KMS-11 (cell line): ENCODE measurements around the gene TCF7L1.
A peak's percentile ranks its signal among the peaks of the same experiment; 100 is the strongest.

ENCODE experiments used
- H2AFZ ChIP-seq: fragments of 200-600 bp; sonication (generic); 2 replicates; pipeline ENCODE4 v1.6.1; 2016; ENCODE audit warnings: antibody characterized with exemption, mixed run types, low read depth
- H3K27ac ChIP-seq: fragments of 200-600 bp; sonication (generic); 2 replicates; pipeline ENCODE4 v1.6.1; 2016; ENCODE audit warnings: mild to moderate bottlenecking, mixed run types
- H3K27me3 ChIP-seq: fragments of 200-600 bp; sonication (generic); 2 replicates; pipeline ENCODE4 v1.6.1; 2017; ENCODE audit warnings: mild to moderate bottlenecking, low read depth, mixed run types, moderate library complexity; ENCODE audit not compliant: insufficient read depth
- H3K36me3 ChIP-seq: fragments of 200-600 bp; sonication (generic); 2 replicates; pipeline ENCODE4 v1.6.1; 2017; ENCODE audit warnings: mild to moderate bottlenecking, mixed run types; ENCODE audit not compliant: insufficient read depth
- H3K4me1 ChIP-seq: fragments of 200-600 bp; sonication (generic); 2 replicates; pipeline ENCODE4 v1.6.1; 2016; ENCODE audit warnings: mild to moderate bottlenecking, low read depth, mixed run types; ENCODE audit not compliant: poor library complexity, severe bottlenecking
- H3K4me2 ChIP-seq: fragments of 200-600 bp; sonication (generic); 2 replicates; pipeline ENCODE4 v1.7.0; 2016; ENCODE audit warnings: mild to moderate bottlenecking, mixed run types
- H3K4me3 ChIP-seq: fragments of 200-600 bp; sonication (generic); IDR thresholded peaks from 2 replicates; pipeline ENCODE4 v1.6.1; 2017; ENCODE audit warnings: low read depth, low read length, mixed read lengths; ENCODE audit not compliant: insufficient read depth
- H3K79me2 ChIP-seq: fragments of 200-600 bp; sonication (generic); 2 replicates; pipeline ENCODE4 v1.6.1; 2016; ENCODE audit warnings: low read depth, mixed run types; ENCODE audit not compliant: insufficient read depth
- H3K9ac ChIP-seq: fragments of 200-600 bp; sonication (generic); 2 replicates; pipeline ENCODE4 v1.6.1; 2016; ENCODE audit warnings: mild to moderate bottlenecking, mixed run types
- H4K20me1 ChIP-seq: fragments of 200-600 bp; sonication (generic); 2 replicates; pipeline ENCODE4 v1.6.1; 2016; ENCODE audit warnings: mild to moderate bottlenecking, mixed run types; ENCODE audit not compliant: insufficient read depth
- TF ChIP-seq, protein P1 (sequence below): fragments of 200-600 bp; sonication (generic); conservative IDR thresholded peaks from 2 replicates; pipeline ENCODE4 v1.6.1; 2017; ENCODE audit warnings: low read depth, mild to moderate bottlenecking, antibody characterized with exemption, low read length, moderate library complexity, mixed read lengths

The TCF7L1 gene

DNA sequence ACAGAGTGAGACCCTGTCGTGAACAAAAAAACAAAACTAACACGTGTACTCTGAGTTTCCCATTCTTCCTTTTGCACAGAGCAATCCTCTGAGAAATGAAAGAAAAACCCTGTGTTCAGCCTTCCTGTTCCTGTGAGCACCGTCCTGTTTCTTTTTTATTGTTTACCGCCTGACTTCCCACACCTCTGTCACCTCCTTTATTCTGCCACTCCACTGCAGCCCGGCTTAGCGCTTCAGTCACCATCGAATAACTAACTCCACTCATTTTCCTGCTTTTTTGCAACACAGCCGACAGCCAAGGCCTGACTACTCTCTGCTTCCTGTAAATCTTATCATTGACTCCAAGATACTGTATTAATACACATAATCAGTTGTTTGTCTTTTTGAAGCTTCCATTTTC lies 153.7 kb downstream of the TCF7L1 start:
- H3K4me2 ChIP-seq = no peak overlapping the region

DNA sequence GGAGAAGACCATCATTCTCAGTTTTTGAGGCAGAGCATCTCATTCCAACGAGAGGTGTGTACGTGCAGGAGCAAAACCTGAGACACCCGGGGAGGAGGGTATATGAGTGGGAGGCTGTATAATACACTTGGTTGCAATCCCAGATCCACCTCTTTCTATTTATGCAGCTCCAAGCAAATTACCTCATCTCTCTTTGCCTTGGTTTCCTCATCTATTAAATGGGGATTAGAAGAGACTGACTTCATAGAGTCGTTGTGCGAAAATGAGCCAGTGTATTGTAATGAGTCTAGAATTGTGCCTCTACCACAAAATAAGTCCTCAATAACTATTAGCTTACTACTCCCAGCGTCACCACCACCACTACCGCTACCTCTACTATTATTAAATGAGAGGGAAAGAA lies 154.5 kb downstream of the TCF7L1 start:
- Histone ChIP-seq H3K4me3 (no peak overlapping the region), H3K4me2 (no peak overlapping the region), H3K27me3 (no peaks in the 10 kb centered on the region), H4K20me1 (no peaks in the 10 kb centered on the region), H3K79me2 (no peaks in the 10 kb centered on the region), H3K36me3 (no peaks in the 10 kb centered on the region), H3K9ac (no peak overlapping the region), H2AFZ (no peak overlapping the region), H3K4me1 (peaks cover 9% of the 10 kb centered on the region), H3K27ac (no peak overlapping the region)
- TF ChIP-seq, protein P1, sequence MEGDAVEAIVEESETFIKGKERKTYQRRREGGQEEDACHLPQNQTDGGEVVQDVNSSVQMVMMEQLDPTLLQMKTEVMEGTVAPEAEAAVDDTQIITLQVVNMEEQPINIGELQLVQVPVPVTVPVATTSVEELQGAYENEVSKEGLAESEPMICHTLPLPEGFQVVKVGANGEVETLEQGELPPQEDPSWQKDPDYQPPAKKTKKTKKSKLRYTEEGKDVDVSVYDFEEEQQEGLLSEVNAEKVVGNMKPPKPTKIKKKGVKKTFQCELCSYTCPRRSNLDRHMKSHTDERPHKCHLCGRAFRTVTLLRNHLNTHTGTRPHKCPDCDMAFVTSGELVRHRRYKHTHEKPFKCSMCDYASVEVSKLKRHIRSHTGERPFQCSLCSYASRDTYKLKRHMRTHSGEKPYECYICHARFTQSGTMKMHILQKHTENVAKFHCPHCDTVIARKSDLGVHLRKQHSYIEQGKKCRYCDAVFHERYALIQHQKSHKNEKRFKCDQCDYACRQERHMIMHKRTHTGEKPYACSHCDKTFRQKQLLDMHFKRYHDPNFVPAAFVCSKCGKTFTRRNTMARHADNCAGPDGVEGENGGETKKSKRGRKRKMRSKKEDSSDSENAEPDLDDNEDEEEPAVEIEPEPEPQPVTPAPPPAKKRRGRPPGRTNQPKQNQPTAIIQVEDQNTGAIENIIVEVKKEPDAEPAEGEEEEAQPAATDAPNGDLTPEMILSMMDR = no peak

More for the DNA sequence above, 153.7 kb downstream of the TCF7L1 start:
- Histone ChIP-seq H3K36me3 (no peaks in the 10 kb centered on the region), H3K27ac (no peak overlapping the region), H4K20me1 (no peaks in the 10 kb centered on the region), H3K27me3 (no peaks in the 10 kb centered on the region), H3K9ac (no peak overlapping the region), H3K79me2 (no peaks in the 10 kb centered on the region), H3K4me1 (peaks cover 9% of the 10 kb centered on the region), H2AFZ (no peak overlapping the region), H3K4me3 (no peak overlapping the region)
- TF ChIP-seq, protein P1 = no peak

DNA sequence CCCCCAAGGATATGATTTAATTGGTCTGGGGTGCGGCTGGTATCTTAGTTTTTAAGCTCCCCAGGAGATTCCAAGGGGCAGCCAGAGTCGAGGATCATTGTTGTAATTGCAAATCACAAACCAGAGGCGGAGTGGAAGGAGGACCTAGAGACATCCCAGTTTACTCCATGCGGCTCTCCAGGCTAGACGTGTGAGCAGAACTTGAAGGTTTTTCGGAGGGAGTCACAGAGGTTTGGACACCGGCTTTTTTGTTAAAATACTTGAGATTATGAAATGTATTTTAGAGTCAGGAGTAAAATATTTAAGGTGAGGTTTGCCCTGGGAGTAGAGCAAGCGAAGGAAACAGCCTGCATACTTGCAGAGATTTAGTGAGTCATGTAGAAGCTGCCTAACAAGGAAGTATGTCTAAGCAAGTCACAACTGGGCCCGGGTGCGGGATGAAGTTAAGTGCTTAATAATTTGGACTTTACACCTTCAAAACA lies 155.1 kb downstream of the TCF7L1 start:
- H3K4me1 ChIP-seq = peaks cover 9% of the 10 kb centered on the region
- H4K20me1 ChIP-seq = no peaks in the 10 kb centered on the region
- H3K4me2 ChIP-seq = no peak overlapping the region
- no peak overlapping the region for H3K4me3 ChIP-seq
- no peak overlapping the region for H3K9ac ChIP-seq
- H3K27ac ChIP-seq = no peak overlapping the region
- no peaks in the 10 kb centered on the region for H3K27me3 ChIP-seq
- no peak overlapping the region for H2AFZ ChIP-seq
- no peaks in the 10 kb centered on the region for H3K36me3 ChIP-seq
- TF ChIP-seq, protein P1 = no peak
- H3K79me2 ChIP-seq = no peaks in the 10 kb centered on the region

DNA sequence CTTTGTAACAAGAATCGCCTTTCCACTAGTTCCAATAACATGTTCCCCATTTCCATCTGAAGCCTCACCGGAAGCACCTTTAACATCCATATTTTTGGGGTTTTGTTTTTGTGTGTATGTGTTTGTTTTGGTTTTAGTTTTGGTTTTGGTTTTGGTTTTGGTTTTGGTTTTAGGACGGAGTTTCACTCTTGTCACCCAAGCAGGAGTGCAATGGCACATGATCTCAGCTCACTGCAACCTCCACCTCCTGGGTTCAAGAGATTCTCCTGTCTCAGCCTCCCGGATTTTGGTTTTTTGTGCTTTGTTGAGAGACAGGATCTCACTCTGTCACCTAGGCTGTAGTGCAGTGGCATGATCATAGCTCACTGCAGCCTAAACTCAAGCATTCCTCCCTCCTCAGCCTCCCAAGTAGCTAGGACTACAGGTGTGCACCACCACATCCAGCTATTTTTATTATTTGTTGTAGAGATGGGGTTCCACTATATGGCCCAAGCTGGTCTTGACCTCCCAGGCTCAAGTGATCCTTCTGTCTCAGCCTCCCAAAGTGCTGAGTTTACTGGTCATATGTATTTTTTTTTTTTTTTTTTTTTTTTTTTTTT lies 158.3 kb downstream of the TCF7L1 start:
- no peak overlapping the region for H3K27ac ChIP-seq
- no peak overlapping the region for H3K4me3 ChIP-seq
- H4K20me1 ChIP-seq = no peaks in the 10 kb centered on the region
- H3K27me3 ChIP-seq = no peaks in the 10 kb centered on the region
- TF ChIP-seq, protein P1 = no peak
- H3K36me3 ChIP-seq = no peaks in the 10 kb centered on the region
- H2AFZ ChIP-seq = peak overlapping the region; percentile 31
- no peaks in the 10 kb centered on the region for H3K79me2 ChIP-seq
- H3K4me2 ChIP-seq = no peak overlapping the region
- no peak overlapping the region for H3K9ac ChIP-seq
- H3K4me1 ChIP-seq = peaks cover 18% of the 10 kb centered on the region
